Globus pallidus (tissue), 1 donor: ENCODE data around the gene ZNF521.
"Not testable (repeated sequence)": the region's sequence is repeated elsewhere in the genome, so short reads cannot be mapped to it uniquely, and the experiment has no call there.

ENCODE experiments used
- DNase-seq: peaks from one replicate; pipeline ENCODE4 v3.0.0-alpha.2; 2015; ENCODE audit warnings: low spot score

Gene ZNF521

GRCh38 chr18:25289001-25289631 lies 62.9 kb downstream of the ZNF521 start:
- DNase-seq = no peak

GRCh38 chr18:25288340-25288938 lies 63.5 kb downstream of the ZNF521 start:
- DNase-seq = no peak

DNA sequence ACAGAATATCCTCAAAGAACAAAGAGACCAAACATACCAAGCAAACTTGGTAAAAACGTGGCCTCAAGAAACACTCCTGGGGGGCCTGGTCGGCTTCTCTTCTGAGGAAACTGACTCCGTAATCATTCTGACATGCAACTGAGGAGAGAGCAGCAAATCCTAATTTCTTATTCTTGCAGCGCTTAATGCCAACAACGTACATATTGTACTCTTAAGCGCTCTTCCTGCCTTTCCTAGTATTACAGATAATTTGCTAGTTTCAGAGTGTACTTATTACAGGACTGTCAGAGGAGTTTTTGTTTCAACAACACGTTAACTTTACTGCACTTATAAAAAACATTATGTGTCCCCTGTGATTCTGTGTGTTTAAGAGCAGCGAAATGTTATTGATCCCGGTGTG lies 64.9 kb downstream of the ZNF521 start:
- no peak for DNase-seq

DNA sequence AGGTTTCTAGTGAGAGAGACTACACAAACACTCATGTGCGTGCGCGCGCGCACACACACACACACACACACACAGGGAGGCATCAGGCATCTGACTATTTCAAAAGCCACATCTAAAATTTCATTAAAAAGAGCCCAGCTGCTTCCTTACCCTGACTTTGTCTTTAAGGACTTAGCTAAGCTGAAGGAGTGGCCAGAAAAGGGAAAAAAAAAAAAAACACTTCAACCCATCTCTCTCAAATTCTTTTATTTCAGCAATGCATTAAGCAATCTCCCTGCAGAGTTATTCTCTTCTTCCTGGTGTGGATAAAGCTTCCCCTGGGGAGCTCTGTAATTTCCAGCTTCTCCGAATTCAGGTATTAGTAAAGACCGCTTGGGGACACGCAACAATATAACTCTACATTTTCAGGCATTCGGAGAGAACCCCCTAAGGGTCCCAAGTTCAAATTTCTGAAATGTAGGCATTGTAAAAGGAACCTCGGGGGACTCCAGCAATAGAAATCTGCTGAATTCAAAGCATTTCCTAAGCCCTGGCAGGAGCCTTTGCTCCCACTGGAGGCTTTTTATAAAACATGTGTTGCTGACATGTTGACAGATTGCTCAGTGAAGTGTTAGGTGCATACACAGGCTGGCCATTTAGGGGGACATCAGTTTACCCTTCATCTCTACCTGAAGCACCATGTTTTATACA lies 67.0 kb downstream of the ZNF521 start:
- no peak for DNase-seq

DNA sequence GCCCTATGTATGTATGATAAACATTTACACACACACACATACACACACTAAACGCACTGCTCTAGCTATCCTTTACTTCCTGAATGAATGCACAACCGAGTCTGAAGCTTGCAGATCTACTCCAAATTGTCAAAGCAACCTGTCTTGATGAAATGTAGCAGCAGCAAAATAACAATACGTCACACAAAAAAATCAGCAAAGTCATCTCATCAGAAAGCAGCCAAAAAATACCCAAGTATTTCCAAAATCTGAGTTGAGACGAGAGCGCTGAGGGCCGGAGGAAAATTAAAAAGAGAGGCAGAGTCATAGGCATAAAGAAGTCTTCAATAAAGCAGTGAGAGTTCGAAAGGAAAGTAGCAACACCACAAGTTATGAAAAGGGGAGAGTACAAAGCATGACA lies 67.7 kb downstream of the ZNF521 start:
- no peak for DNase-seq

DNA sequence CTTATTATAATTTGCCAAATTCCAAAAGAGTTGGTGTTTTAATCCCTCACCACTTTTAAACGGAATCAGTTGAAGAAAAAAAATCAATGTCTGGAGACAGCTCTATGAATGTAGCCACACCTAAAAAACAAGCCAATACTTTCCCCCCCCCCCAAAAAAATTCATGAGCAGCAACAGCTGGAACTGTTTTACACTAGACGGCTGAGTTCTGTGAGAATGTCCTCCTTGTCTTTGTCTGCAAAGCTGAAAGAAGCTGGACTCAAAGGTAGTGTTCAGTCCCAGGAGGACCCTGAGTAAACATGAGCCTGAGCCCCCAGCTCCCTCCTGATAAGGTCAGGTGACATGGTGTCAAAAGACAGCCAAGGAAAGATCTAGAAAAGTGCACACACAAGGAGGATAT lies 68.2 kb downstream of the ZNF521 start:
- DNase-seq = no peak

DNA sequence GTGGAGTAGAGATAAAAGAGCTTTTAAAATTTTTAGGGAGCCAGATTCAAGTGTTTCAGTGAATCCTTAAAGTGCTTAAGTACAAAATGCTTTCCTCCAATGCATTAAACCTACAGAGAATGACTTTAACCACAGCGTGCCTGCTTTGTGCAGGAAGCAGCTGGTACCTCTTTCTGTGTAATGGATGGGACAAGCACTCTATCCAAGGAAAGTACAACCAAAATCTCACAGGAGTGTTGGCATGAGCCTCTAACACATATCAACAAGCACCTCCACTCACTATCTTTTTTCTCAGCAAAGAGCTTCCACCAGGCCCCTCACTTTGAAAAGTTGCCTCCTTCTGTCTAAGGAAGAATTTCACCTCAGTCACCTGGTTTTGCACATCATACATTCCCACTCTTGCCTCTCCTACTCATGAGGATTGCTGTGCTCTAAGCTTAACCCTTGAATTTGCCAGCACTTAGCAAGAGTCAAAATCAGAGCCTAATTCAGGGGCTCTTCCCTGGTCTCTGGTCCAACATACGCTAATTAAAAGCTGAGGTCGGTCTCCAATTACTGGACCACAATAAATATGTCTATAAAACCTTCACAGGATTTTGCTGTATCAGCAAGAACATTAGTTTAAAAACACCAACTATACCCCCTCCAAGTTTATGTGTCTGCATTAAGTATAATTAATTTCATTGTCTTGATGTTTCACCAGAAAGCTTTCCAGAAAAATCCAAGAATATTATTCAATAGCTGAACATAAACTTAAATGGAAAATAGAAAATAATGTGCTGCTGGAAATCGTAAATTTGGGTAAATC lies 68.9 kb downstream of the ZNF521 start:
- no peak for DNase-seq

DNA sequence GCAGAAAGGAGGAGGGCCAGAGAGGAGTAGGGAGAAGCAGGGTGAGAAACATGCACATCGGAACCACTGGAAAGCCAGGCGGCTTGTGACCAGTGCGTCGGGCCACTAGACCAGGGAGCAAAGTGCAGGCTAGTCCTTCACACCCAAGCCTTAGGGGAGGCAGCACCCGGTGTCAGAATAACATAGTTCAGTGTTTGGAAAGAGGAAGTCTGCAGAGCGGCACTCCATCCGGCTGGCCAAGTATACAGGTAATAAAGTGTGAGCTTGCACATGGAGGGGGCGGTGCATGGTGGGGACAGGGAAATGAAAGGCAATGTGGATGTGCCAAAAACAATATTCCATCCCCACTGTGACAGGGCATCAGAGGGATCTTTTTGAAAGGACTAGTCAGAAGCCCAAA lies 69.7 kb downstream of the ZNF521 start:
- no peak for DNase-seq

DNA sequence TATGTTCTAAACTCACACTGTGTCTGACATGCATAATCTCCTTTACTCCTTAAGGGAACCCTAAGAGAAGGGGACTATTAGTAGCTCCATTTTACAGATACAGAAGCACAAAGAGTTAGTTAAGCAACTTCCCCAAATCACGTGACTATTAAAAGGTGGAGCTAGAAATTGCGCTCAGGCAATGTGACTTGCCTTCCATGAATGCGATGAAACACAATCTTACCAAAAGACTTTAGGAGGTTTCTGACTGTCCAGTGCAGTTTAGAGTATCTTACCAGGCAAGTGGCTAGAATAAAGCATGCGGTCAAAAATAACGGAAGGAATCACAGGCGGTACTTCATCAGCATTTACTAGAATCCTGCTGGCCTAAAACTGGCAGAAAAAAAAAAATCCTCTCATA lies 70.4 kb downstream of the ZNF521 start:
- DNase-seq = no peak

GRCh38 chr18:25279961-25280360 lies 72.0 kb downstream of the ZNF521 start:
- no peak for DNase-seq

DNA sequence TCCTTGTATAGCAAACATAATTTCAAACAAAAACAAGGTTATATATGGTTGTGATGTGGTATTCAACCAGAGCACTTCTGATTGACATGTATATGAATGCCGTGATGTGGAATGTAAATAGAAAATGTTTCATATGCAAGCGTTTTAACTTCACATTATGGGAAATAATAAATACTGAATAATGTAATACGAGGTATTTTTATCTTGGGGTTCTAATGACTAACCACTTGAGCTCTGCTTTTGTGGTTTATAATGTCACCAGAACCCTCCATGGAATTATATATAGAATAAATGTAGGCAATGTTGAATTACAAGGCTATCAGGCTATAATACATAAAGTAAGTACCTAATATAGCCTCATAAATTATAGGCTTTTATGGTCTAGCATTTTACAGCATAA lies 72.4 kb downstream of the ZNF521 start:
- DNase-seq = no peak

DNA sequence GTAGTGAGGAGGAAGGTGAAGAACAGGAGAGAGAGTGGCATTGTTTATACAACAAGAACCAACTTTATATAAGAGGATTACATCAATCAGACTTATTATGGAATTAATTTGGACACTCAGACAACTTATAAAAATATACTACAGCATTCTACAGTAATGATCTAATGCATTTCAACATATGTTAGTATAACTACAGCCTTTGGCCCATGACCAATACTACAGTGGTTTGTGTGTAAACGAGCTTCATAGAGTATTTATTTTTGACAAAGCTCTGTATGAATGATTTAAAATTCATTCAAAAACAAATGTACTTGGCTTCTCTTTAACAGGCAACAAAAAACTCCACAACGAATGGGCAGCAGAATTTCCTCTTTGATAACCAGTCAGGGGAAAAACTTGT lies 72.8 kb downstream of the ZNF521 start:
- DNase-seq = no peak

GRCh38 chr18:25278394-25278793 lies 73.6 kb downstream of the ZNF521 start:
- no peak for DNase-seq

- DNase-seq = no peak
Measured at GRCh38 chr18:25275412-25276001, 76.5 kb downstream of the ZNF521 start.

GRCh38 chr18:25274926-25275325 lies 77.0 kb downstream of the ZNF521 start:
- DNase-seq = no peak

DNA sequence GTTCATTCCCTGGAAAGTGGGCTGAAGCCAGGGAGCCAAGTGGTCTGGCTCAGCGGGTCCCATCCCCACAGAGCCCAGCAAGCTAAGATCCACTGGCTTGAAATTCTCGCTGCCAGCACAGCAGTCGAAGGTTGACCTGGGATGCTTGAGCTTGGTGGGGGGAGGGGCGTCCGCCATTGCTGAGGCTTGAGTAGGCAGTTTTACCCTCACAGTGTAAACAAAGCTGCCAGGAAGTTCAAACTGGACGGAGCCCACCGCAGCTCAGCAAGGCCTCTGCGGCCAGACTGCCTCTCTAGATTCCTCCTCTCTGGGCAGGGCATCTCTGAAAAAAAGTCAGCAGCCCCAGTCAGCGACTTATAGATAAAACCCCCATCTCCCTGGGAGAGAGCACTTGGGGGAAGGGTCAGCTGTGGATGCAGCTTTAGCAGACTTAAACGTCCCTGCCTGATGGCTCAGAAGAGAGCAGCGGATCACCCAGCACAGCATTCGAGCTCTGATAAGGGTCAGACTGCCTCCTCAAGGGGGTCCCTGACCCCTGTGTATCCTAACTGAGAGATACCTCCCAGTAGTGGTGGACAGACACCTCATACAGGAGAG lies 84.9 kb downstream of the ZNF521 start:
- not testable (repeated sequence) for DNase-seq

DNA sequence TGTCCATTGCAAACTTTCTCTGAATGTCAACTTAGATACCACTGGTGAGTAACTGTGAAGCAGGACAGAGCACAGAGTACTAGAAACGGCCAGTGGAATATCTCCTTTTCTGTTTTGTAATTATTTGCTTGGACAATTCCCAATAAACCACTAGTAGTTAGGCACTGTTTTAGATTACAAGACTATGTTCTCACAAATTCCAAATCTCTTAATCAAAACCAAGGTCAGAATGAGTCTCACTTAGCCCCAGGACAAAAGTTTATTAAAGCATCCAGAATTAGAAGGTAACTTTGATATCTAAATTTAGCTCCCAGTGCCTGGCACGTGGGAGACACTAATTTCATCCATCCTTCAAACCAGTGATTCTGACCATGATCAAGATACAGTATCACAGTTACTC lies 89.0 kb downstream of the ZNF521 start:
- no peak for DNase-seq

DNA sequence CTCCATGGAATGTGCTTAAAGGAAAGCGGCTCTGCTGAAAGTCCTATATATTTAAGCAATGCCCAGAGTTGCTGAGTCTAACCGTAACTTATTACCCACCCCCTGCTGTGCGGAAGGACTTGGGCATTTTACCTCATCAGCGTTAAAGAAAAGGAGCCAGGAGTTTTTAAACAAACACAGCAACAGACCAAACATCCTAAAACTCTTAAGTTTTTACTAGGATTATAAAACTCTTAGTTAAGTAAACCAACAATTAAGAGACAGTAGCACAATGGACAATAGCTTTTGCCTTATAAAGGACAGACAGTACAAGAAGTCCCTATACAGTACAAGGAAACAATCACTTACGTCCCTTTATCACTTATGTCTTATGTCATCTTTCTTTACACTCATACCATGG lies 90.2 kb downstream of the ZNF521 start:
- no peak for DNase-seq

DNA sequence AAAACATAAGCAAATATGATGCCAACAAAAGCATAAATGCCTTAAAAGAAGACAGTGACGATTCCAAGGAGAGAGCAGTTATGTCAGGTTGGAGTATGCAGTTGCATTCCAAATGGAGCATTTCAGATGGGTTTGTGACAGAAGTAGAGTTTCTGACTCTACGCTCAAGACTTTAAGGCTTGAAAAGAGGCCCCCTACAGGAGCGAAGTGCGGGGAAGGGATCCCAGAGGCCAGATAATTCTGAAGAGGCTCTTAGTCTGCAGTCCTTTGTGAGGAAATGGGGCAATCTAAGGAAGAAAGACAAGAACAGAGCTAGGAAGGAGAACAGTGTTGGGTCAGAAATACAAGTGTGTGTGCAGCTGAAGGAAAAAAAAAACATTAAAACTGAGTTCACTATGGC lies 95.5 kb downstream of the ZNF521 start:
- DNase-seq = no peak

- no peak for DNase-seq
Measured at GRCh38 chr18:25253779-25254178, 98.2 kb downstream of the ZNF521 start.

- no peak for DNase-seq
Measured at GRCh38 chr18:25253136-25253535, 98.8 kb downstream of the ZNF521 start.

DNA sequence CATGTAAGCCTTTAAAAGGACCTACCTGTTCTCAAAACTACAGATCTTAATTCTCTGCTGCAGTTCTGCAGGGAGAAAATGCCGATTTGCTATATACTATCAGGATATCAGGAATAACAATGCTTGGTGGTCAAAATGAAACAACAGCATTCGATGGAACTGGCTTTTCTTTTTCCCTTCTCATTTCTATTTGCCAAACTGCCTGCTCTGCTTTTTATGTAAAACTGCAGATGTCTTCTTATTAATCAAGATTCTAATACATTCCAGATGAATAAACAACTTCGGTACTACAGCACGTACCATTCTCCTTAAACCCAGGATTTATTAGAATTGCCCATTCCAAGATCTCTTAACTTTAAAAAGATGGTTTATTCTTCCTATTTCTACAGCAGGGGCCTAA lies 100.9 kb downstream of the ZNF521 start:
- no peak for DNase-seq
